H9 (cell line): ENCODE data around the gene RPP14. TPM values are rescaled to one million over a fixed set of nuclear protein-coding genes. Genes with fewer than 3 reads are reported as not detected.

Experiments used
- DNase-seq: peaks from one replicate; pipeline ENCODE4 v3.0.0-alpha.2; 2017
- H2AFZ ChIP-seq: one replicate; pipeline ENCODE4 v1.6.1; 2013; ENCODE audit warnings: mild to moderate bottlenecking, low read length, control low read depth, moderate library complexity
- H2AK5ac ChIP-seq: 2 replicates; pipeline ENCODE4 v1.6.1; 2013; ENCODE audit warnings: low read length, control low read depth, mixed read lengths; ENCODE audit not compliant: insufficient read length
- H2BK120ac ChIP-seq: one replicate; pipeline ENCODE4 v1.6.1; 2013; ENCODE audit warnings: low read depth, mild to moderate bottlenecking, low read length, control low read depth, inconsistent platforms; ENCODE audit not compliant: poor library complexity, severe bottlenecking
- H2BK12ac ChIP-seq: 2 replicates; pipeline ENCODE4 v1.6.1; 2013; ENCODE audit warnings: low read length, control low read depth, mixed read lengths, low read depth; ENCODE audit not compliant: insufficient read length
- H2BK15ac ChIP-seq: 2 replicates; pipeline ENCODE4 v1.6.1; 2013; ENCODE audit warnings: low read depth, low read length, control low read depth
- H2BK20ac ChIP-seq: one replicate; pipeline ENCODE4 v1.6.1; 2013; ENCODE audit warnings: low read depth, mild to moderate bottlenecking, low read length, control low read depth, inconsistent platforms; ENCODE audit not compliant: poor library complexity, severe bottlenecking
- H2BK5ac ChIP-seq: 2 replicates; pipeline ENCODE4 v1.6.1; 2013; ENCODE audit warnings: low read length, control low read depth, mixed read lengths; ENCODE audit not compliant: insufficient read length
- H3K14ac ChIP-seq: 2 replicates; pipeline ENCODE4 v1.6.1; 2013; ENCODE audit warnings: low read length, control low read depth; ENCODE audit not compliant: insufficient read depth
- H3K18ac ChIP-seq: 2 replicates; pipeline ENCODE4 v1.6.1; 2013; ENCODE audit warnings: low read depth, mild to moderate bottlenecking, mixed read lengths, low read length, control low read depth; ENCODE audit not compliant: insufficient read length
- H3K23ac ChIP-seq: 2 replicates; pipeline ENCODE4 v1.6.1; 2013; ENCODE audit warnings: low read length, control low read depth, mixed read lengths, low read depth; ENCODE audit not compliant: insufficient read length
- H3K23me2 ChIP-seq: 2 replicates; pipeline ENCODE4 v1.6.1; 2013; ENCODE audit warnings: low read depth, mild to moderate bottlenecking, mixed read lengths, low read length, control low read depth; ENCODE audit not compliant: insufficient read length, poor library complexity, severe bottlenecking
- H3K27ac ChIP-seq: 2 replicates; pipeline ENCODE4 v1.5.1; 2013; ENCODE audit warnings: low read length, control low read depth, mixed read lengths, low read depth; ENCODE audit not compliant: insufficient read length
- H3K27me3 ChIP-seq: 2 replicates; pipeline ENCODE4 v1.6.1; 2013; ENCODE audit warnings: low read length, control low read depth, inconsistent platforms; ENCODE audit not compliant: insufficient read depth
- H3K4ac ChIP-seq: 2 replicates; pipeline ENCODE4 v1.6.1; 2013; ENCODE audit warnings: low read depth, mild to moderate bottlenecking, control low read depth, inconsistent platforms, low read length, moderate library complexity
- H3K4me1 ChIP-seq: 2 replicates; pipeline ENCODE4 v1.6.1; 2013; ENCODE audit warnings: low read length, control low read depth, inconsistent platforms; ENCODE audit not compliant: insufficient read depth
- H3K4me2 ChIP-seq: 2 replicates; pipeline ENCODE4 v1.6.1; 2013; ENCODE audit warnings: low read length, control low read depth, mixed read lengths; ENCODE audit not compliant: insufficient read length, insufficient read depth
- H3K56ac ChIP-seq: 2 replicates; pipeline ENCODE4 v1.6.1; 2013; ENCODE audit warnings: low read depth, mild to moderate bottlenecking, mixed read lengths, low read length, control low read depth; ENCODE audit not compliant: insufficient read length
- H3K79me1 ChIP-seq: 2 replicates; pipeline ENCODE4 v1.6.1; 2013; ENCODE audit warnings: low read depth, mild to moderate bottlenecking, moderate library complexity, low read length, control low read depth, inconsistent platforms; ENCODE audit not compliant: insufficient read depth, poor library complexity, severe bottlenecking
- H3K79me2 ChIP-seq: 2 replicates; pipeline ENCODE4 v1.6.1; 2013; ENCODE audit warnings: low read length, control low read depth, inconsistent platforms; ENCODE audit not compliant: insufficient read depth
- H3K9ac ChIP-seq: 2 replicates; pipeline ENCODE4 v1.6.1; 2013; ENCODE audit warnings: low read length, control low read depth, mixed read lengths; ENCODE audit not compliant: insufficient read length; ENCODE audit errors: extremely low read depth
- H3K9me3 ChIP-seq: one replicate; pipeline ENCODE4 v1.6.1; 2013; ENCODE audit warnings: low read depth, low read length, inconsistent platforms; ENCODE audit not compliant: control insufficient read depth
- H3T11ph ChIP-seq: one replicate; pipeline ENCODE4 v1.6.1; 2013; ENCODE audit warnings: mild to moderate bottlenecking, low read length, control low read depth, inconsistent platforms
- H4K20me1 ChIP-seq: one replicate; pipeline ENCODE4 v1.6.1; 2013; ENCODE audit not compliant: control insufficient read depth, insufficient read length, insufficient read depth
- H4K5ac ChIP-seq: 2 replicates; pipeline ENCODE4 v1.6.1; 2013; ENCODE audit warnings: low read depth, mild to moderate bottlenecking, mixed read lengths, low read length, control low read depth; ENCODE audit not compliant: insufficient read length
- H4K8ac ChIP-seq: replicated peaks from 2 replicates; pipeline ENCODE4 v1.6.1; 2013; ENCODE audit warnings: low read length, control low read depth, mixed read lengths, low read depth; ENCODE audit not compliant: insufficient read length
- H4K91ac ChIP-seq: 2 replicates; pipeline ENCODE4 v1.6.1; 2013; ENCODE audit warnings: low read depth, mild to moderate bottlenecking, moderate library complexity, mixed read lengths, low read length, control low read depth; ENCODE audit not compliant: insufficient read length
- H3K27ac Mint-ChIP-seq, 3 experiments: 2 replicates in 2 of 3; 3 replicates in 1 of 3; pipeline ENCODE4 v1.8.0; 2020 to 2021; ENCODE audit warnings: mixed read lengths in 3 of 3, mild to moderate bottlenecking in 1 of 3, moderate library complexity in 1 of 3
- H3K27me3 Mint-ChIP-seq: 2 replicates; pipeline ENCODE4 v1.8.0; 2021; ENCODE audit warnings: low read depth, mild to moderate bottlenecking, moderate library complexity, mixed read lengths
- H3K36me3 Mint-ChIP-seq, 3 experiments: 2 replicates in 2 of 3; 3 replicates in 1 of 3; pipeline ENCODE4 v1.8.0; 2020 to 2021; ENCODE audit warnings: low read depth in 3 of 3, mixed read lengths in 3 of 3; ENCODE audit not compliant: insufficient read depth in 1 of 3
- H3K4me1 Mint-ChIP-seq, 2 experiments: 2 replicates each; pipeline ENCODE4 v1.8.0; 2020; ENCODE audit warnings: mixed read lengths in 2 of 2
- H3K4me3 Mint-ChIP-seq, 2 experiments: 2 replicates in 1 of 2; 3 replicates in 1 of 2; pipeline ENCODE4 v1.8.0; 2020 to 2021; ENCODE audit warnings: mild to moderate bottlenecking in 2 of 2, mixed read lengths in 2 of 2, moderate library complexity in 1 of 2
- H3K9me3 Mint-ChIP-seq, 2 experiments: 2 replicates in 1 of 2; 3 replicates in 1 of 2; pipeline ENCODE4 v1.8.0; 2020; ENCODE audit warnings: mild to moderate bottlenecking in 2 of 2, mixed read lengths in 2 of 2, moderate library complexity in 1 of 2
- CTCF ChIP-seq: fragments of 200-600 bp; sonication (generic); conservative IDR thresholded peaks from 3 replicates; pipeline ENCODE4 v1.8.0; 2021; ENCODE audit warnings: antibody characterized with exemption, mild to moderate bottlenecking
- WGBS: extraction: QIAGEN DNeasy Blood & Tissue Kit; methylation state at CpG from one replicate; pipeline ENCODE4 v1.1.7; 2013; ENCODE audit warnings: missing lambda C conversion rate, low lambda C conversion rate, mixed read lengths; ENCODE audit not compliant: insufficient read length; ENCODE audit errors: extremely low coverage; 5-methylcytosine and 5-hydroxymethylcytosine counted together
- total RNA-seq: library from RNA; stranded (reverse); gene quantifications from 2 replicates; pipeline ENCODE4 v1.2.1, GENCODE V29; 2021

The RPP14 gene
- total RNA-seq, 1 experiment from 2014 or later = 23.9 TPM

DNA sequence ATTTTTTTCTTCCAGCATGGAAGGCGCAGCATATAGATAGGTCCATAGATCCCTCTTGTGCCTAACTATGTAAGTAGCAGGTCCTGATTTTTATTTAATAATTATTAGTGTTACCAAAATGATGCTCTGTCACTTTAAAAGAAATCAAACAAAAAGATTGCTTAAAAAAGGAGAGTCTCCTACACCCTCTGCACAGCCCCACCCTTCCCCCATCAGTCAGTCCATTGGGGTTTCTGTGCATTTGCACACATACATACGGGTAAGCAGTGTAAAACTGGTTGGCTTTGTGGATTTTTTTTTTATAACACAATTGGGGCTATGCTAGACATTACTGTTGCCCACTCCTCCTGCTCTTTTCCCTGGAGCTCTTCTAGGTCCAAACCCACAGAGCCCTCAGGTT is 7.0 kb upstream of the RPP14 start:
- H3K4ac ChIP-seq = no peak overlapping the region
- H4K91ac ChIP-seq = no peak overlapping the region
- H3K56ac ChIP-seq = no peak overlapping the region
- H3K27ac ChIP-seq = no peak overlapping the region
- H3K27me3 ChIP-seq = no peaks in the 10 kb centered on the region
- H3K9ac ChIP-seq = no peak overlapping the region
- TF ChIP-seq CTCF = no peak
- DNase-seq = no peak
- no peak overlapping the region for H2AK5ac ChIP-seq
- H3K23ac ChIP-seq = no peak overlapping the region
- H3K23me2 ChIP-seq = no peaks in the 10 kb centered on the region
- WGBS = no CpG with 5 or more reads among the region's 2 CpGs
- no peaks in the 10 kb centered on the region for H3K4me1 ChIP-seq
- Mint-ChIP-seq H3K4me3 (no peak overlapping the region), H3K36me3 (no peaks in the 10 kb centered on the region), H3K27me3 (peaks cover 25% of the 10 kb centered on the region), H3K27ac (no peak overlapping the region), H3K4me1 (peaks cover 10 to 11% of the 10 kb centered on the region in 2 experiments), H3K9me3 (peaks cover 0 to 3% of the 10 kb centered on the region in 2 experiments; a peak in 1 of 5 replicates)
- no peaks in the 10 kb centered on the region for H3K9me3 ChIP-seq
- no peak overlapping the region for H3K4me2 ChIP-seq
- no peak overlapping the region for H2BK20ac ChIP-seq
- H2BK15ac ChIP-seq = no peak overlapping the region
- H3T11ph ChIP-seq = no peak overlapping the region
- H4K5ac ChIP-seq = no peak overlapping the region
- H3K79me1 ChIP-seq = no peaks in the 10 kb centered on the region
- H4K8ac ChIP-seq = no peak overlapping the region
- H3K18ac ChIP-seq = no peak overlapping the region
- no peak overlapping the region for H3K14ac ChIP-seq
- H4K20me1 ChIP-seq = no peaks in the 10 kb centered on the region
- H2AFZ ChIP-seq = no peak overlapping the region
- no peak overlapping the region for H2BK5ac ChIP-seq
- H2BK12ac ChIP-seq = no peak overlapping the region
- no peaks in the 10 kb centered on the region for H3K79me2 ChIP-seq
- H2BK120ac ChIP-seq = no peak overlapping the region
